ENCODE data around the gene PPP1R7. TPM values are rescaled to one million over a fixed set of nuclear protein-coding genes. Genes with fewer than 3 reads are reported as not detected.

Gene PPP1R7
- total RNA-seq, 1 donor from 2014 or later: 52.9 TPM

- no peaks in the 10 kb centered on the region for H3K4me1 ChIP-seq
- no peaks in the 10 kb centered on the region for H4K20me1 ChIP-seq (ENCODE audit: low read depth)
- H3K9me3 ChIP-seq (ENCODE audit: low read depth): no peaks in the 10 kb centered on the region
- no peak overlapping the region for H3K27ac ChIP-seq
- H3K9ac ChIP-seq: no peak overlapping the region
- no peak for TF ChIP-seq EZH2phosphoT487 (IDR thresholded peaks at IDR 0.05)
- no peak for TF ChIP-seq EZH2 (IDR thresholded peaks at IDR 0.05)
- TF ChIP-seq, protein P1, sequence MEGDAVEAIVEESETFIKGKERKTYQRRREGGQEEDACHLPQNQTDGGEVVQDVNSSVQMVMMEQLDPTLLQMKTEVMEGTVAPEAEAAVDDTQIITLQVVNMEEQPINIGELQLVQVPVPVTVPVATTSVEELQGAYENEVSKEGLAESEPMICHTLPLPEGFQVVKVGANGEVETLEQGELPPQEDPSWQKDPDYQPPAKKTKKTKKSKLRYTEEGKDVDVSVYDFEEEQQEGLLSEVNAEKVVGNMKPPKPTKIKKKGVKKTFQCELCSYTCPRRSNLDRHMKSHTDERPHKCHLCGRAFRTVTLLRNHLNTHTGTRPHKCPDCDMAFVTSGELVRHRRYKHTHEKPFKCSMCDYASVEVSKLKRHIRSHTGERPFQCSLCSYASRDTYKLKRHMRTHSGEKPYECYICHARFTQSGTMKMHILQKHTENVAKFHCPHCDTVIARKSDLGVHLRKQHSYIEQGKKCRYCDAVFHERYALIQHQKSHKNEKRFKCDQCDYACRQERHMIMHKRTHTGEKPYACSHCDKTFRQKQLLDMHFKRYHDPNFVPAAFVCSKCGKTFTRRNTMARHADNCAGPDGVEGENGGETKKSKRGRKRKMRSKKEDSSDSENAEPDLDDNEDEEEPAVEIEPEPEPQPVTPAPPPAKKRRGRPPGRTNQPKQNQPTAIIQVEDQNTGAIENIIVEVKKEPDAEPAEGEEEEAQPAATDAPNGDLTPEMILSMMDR (IDR thresholded peaks at IDR 0.05): no peak
- no peak for DNase-seq (ENCODE audit: low spot score)
- no peaks in the 10 kb centered on the region for H3K79me2 ChIP-seq (ENCODE audit: low read depth)
- H3F3A ChIP-seq (ENCODE audit: low read depth): no peaks in the 10 kb centered on the region
- no peak overlapping the region for H3K4me3 Mint-ChIP-seq
- H3K4me3 ChIP-seq: no peak overlapping the region
- H3K27me3 Mint-ChIP-seq (ENCODE audit: insufficient read depth, low read depth): peaks cover 3% of the 10 kb centered on the region
- H3K4me2 ChIP-seq: no peak overlapping the region
- peaks cover 6% of the 10 kb centered on the region for H3K36me3 Mint-ChIP-seq
- no peaks in the 10 kb centered on the region for H3K4me1 Mint-ChIP-seq
- H3K27ac Mint-ChIP-seq: no peak overlapping the region
- H2AFZ ChIP-seq (replicated peaks): no peak overlapping the region
- H3K9me3 Mint-ChIP-seq: no peaks in the 10 kb centered on the region
- H3K36me3 ChIP-seq: no peaks in the 10 kb centered on the region
- no peaks in the 10 kb centered on the region for H3K27me3 ChIP-seq
Observed at GRCh38 chr2:241114836-241115235, 35.4 kb upstream of the PPP1R7 start.

DNA sequence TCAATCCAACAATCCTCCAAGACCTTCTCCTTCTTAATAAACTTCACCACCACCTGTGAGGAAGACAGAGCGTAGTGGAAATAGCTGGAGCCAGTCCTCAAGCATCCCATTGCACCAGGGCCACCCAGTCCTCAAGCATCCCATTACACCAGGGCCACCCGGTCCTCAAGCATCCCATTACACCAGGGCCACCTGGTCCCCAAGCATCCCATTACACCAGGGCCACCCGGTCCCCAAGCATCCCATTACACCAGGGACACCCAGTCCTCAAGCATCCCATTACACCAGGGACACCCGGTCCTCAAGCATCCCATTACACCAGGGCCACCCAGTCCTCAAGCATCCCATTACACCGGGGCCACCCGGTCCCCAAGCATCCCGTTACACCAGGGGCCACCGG is 34.9 kb upstream of the PPP1R7 start:
- H3K4me1 Mint-ChIP-seq: no peaks in the 10 kb centered on the region
- peaks cover 6% of the 10 kb centered on the region for H3K36me3 Mint-ChIP-seq
- H3K27ac Mint-ChIP-seq: no peak overlapping the region
- DNase-seq (ENCODE audit: low spot score): no peak
- no peak overlapping the region for H3K27ac ChIP-seq
- no peaks in the 10 kb centered on the region for H3K36me3 ChIP-seq
- H3K4me1 ChIP-seq: no peaks in the 10 kb centered on the region
- no peak overlapping the region for H3K9ac ChIP-seq
- H3F3A ChIP-seq (ENCODE audit: low read depth): no peaks in the 10 kb centered on the region
- TF ChIP-seq, protein P1 (IDR thresholded peaks at IDR 0.05): no peak
- TF ChIP-seq EZH2 (IDR thresholded peaks at IDR 0.05) (no peak), EZH2phosphoT487 (IDR thresholded peaks at IDR 0.05) (no peak)
- H3K9me3 Mint-ChIP-seq: no peaks in the 10 kb centered on the region
- no peaks in the 10 kb centered on the region for H4K20me1 ChIP-seq (ENCODE audit: low read depth)
- H3K27me3 Mint-ChIP-seq (ENCODE audit: insufficient read depth, low read depth): no peaks in the 10 kb centered on the region
- H3K4me2 ChIP-seq: no peak overlapping the region
- H2AFZ ChIP-seq (replicated peaks): no peak overlapping the region
- no peak overlapping the region for H3K4me3 Mint-ChIP-seq
- no peaks in the 10 kb centered on the region for H3K9me3 ChIP-seq (ENCODE audit: low read depth)
- no peak overlapping the region for H3K4me3 ChIP-seq
- H3K79me2 ChIP-seq (ENCODE audit: low read depth): no peaks in the 10 kb centered on the region
- H3K27me3 ChIP-seq: no peaks in the 10 kb centered on the region

GRCh38 chr2:241116606-241117560 is 33.4 kb upstream of the PPP1R7 start:
- no peak for TF ChIP-seq EZH2phosphoT487 (IDR thresholded peaks at IDR 0.05)
- TF ChIP-seq, protein P1 (IDR thresholded peaks at IDR 0.05): no peak
- no peak for TF ChIP-seq EZH2 (IDR thresholded peaks at IDR 0.05)

More at GRCh38 chr2:241116606-241117560, 33.4 kb upstream of the PPP1R7 start:
- H3K27me3 Mint-ChIP-seq (ENCODE audit: insufficient read depth, low read depth): no peaks in the 10 kb centered on the region
- H3K4me3 Mint-ChIP-seq: peak overlapping the region; percentile 34
- H3F3A ChIP-seq (ENCODE audit: low read depth): no peaks in the 10 kb centered on the region
- no peaks in the 10 kb centered on the region for H3K27me3 ChIP-seq
- H3K4me1 Mint-ChIP-seq: no peaks in the 10 kb centered on the region
- H2AFZ ChIP-seq (replicated peaks): no peak overlapping the region
- no peaks in the 10 kb centered on the region for H3K9me3 ChIP-seq (ENCODE audit: low read depth)
- no peaks in the 10 kb centered on the region for H3K36me3 ChIP-seq
- DNase-seq (ENCODE audit: low spot score): no peak
- no peak overlapping the region for H3K27ac ChIP-seq
- H3K36me3 Mint-ChIP-seq: peaks cover 6% of the 10 kb centered on the region
- H3K4me1 ChIP-seq: no peaks in the 10 kb centered on the region
- no peak overlapping the region for H3K4me2 ChIP-seq
- peak overlapping the region; percentile 8 for H3K9ac ChIP-seq
- no peak overlapping the region for H3K27ac Mint-ChIP-seq
- no peaks in the 10 kb centered on the region for H3K79me2 ChIP-seq (ENCODE audit: low read depth)
- no peaks in the 10 kb centered on the region for H4K20me1 ChIP-seq (ENCODE audit: low read depth)
- H3K9me3 Mint-ChIP-seq: no peaks in the 10 kb centered on the region
- H3K4me3 ChIP-seq: no peak overlapping the region

All from neural progenitor cell (in vitro differentiated cells).